PC-3 (cell line): ENCODE data around the gene ZNF41. TPM values are rescaled to one million over a fixed set of nuclear protein-coding genes. Genes with fewer than 3 reads are reported as not detected.

Experiments
- ATAC-seq: fragments of 200-7000 bp; cut with Tn5 transposase; 2 replicates; pipeline ENCODE4 v1.9.1; 2020; ENCODE audit warnings: mild to moderate bottlenecking, moderate library complexity
- BruUV-seq: library from RNA; stranded (reverse); fragments of 400-500 nt; replicated peaks from 2 replicates; lab custom pipeline; 2021; lab: Mats Ljungman, UMichigan
- CTCF ChIA-PET: fragments of 300-600 bp; sonication (Branson Sonifier 250); formaldehyde crosslinking; loops from one replicate; lab custom pipeline; 2022; ENCODE audit warnings: antibody characterized with exemption; lab: Charles Lee
- POLR2A ChIA-PET: fragments of 300-600 bp; sonication (Branson Sonifier 250); formaldehyde crosslinking; loops from one replicate; lab custom pipeline; 2022; ENCODE audit warnings: antibody characterized with exemption; ENCODE audit not compliant: unreplicated experiment; lab: Charles Lee
- DNase-seq: peaks from one replicate; pipeline ENCODE4 v3.0.0-alpha.2; 2015
- H2AFZ ChIP-seq: fragments of 300-600 bp; sonication (generic); 2 replicates; pipeline ENCODE4 v1.6.0; 2016; ENCODE audit warnings: antibody characterized with exemption, low read length
- H3F3A ChIP-seq: fragments of 300-600 bp; sonication (generic); one replicate; pipeline ENCODE4 v1.6.0; 2017; ENCODE audit warnings: antibody characterized with exemption, low read length, control low read depth, mild to moderate bottlenecking; ENCODE audit not compliant: unreplicated experiment
- H3K27ac ChIP-seq: fragments of 300-600 bp; sonication (generic); 2 replicates; pipeline ENCODE4 v1.5.1; 2016; ENCODE audit warnings: mild to moderate bottlenecking, low read length
- H3K27me3 ChIP-seq: fragments of 300-600 bp; sonication (generic); 2 replicates; pipeline ENCODE4 v1.6.1; 2016; ENCODE audit warnings: low read length, mixed read lengths
- H3K36me3 ChIP-seq: fragments of 300-600 bp; sonication (generic); 2 replicates; pipeline ENCODE4 v1.6.1; 2016; ENCODE audit warnings: low read depth, mixed run types, low read length, mixed read lengths
- H3K4me1 ChIP-seq: fragments of 300-600 bp; sonication (generic); 2 replicates; pipeline ENCODE4 v1.5.1; 2016; ENCODE audit warnings: low read length; ENCODE audit not compliant: insufficient read depth
- H3K4me2 ChIP-seq: fragments of 300-600 bp; sonication (generic); 2 replicates; pipeline ENCODE4 v1.6.0; 2016; ENCODE audit warnings: low read length
- H3K4me3 ChIP-seq: fragments of 300-600 bp; sonication (generic); 2 replicates; pipeline ENCODE4 v1.5.1; 2016; ENCODE audit warnings: mild to moderate bottlenecking, low read length, mixed read lengths
- H3K79me2 ChIP-seq: fragments of 300-600 bp; sonication (generic); 2 replicates; pipeline ENCODE4 v1.6.1; 2017; ENCODE audit warnings: low read length, mixed read lengths
- H3K9ac ChIP-seq: fragments of 300-600 bp; sonication (generic); 2 replicates; pipeline ENCODE4 v1.6.0; 2016; ENCODE audit warnings: mild to moderate bottlenecking, low read length
- H3K9me2 ChIP-seq: fragments of 300-600 bp; sonication (generic); replicated peaks from 2 replicates; pipeline ENCODE4 v1.6.1; 2016; ENCODE audit warnings: mixed run types, low read length, mixed read lengths
- H3K9me3 ChIP-seq: fragments of 300-600 bp; sonication (generic); 2 replicates; pipeline ENCODE4 v1.6.1; 2016; ENCODE audit warnings: low read length, mixed read lengths
- H4K20me1 ChIP-seq: fragments of 300-600 bp; sonication (generic); 2 replicates; pipeline ENCODE4 v1.6.1; 2016; ENCODE audit warnings: low read length, mixed read lengths
- EZH2 ChIP-seq: fragments of 300-600 bp; sonication (generic); IDR thresholded peaks from one replicate; pipeline ENCODE4 v1.6.1; 2017; ENCODE audit warnings: antibody characterized with exemption, mild to moderate bottlenecking, low read length; ENCODE audit not compliant: unreplicated experiment
- EZH2phosphoT487 ChIP-seq: fragments of 300-600 bp; sonication (generic); IDR thresholded peaks from 2 replicates; pipeline ENCODE4 v1.6.1; 2018; ENCODE audit warnings: mild to moderate bottlenecking, antibody characterized with exemption, low read length, borderline replicate concordance
- intact Hi-C: fragments of 100-400 bp; cut with micrococcal nuclease; formaldehyde crosslinking; loops from 2 replicates; pipeline ENCODE4 v1.9.0; 2023
- total RNA-seq: library from RNA; depleted of rRNA; stranded (reverse); fragments of >200 nt; gene quantifications from 2 replicates; pipeline ENCODE4 v1.2.3, GENCODE V29; 2014
- TF ChIP-seq, protein P1 (sequence below): fragments of 300-600 bp; sonication (generic); conservative IDR thresholded peaks from 2 replicates; pipeline ENCODE4 v1.5.1; 2017; ENCODE audit warnings: antibody characterized with exemption, low read depth, mild to moderate bottlenecking, low read length

ZNF41 gene
- total RNA-seq, 1 experiment from 2014 or later, result 11.3 TPM

DNA sequence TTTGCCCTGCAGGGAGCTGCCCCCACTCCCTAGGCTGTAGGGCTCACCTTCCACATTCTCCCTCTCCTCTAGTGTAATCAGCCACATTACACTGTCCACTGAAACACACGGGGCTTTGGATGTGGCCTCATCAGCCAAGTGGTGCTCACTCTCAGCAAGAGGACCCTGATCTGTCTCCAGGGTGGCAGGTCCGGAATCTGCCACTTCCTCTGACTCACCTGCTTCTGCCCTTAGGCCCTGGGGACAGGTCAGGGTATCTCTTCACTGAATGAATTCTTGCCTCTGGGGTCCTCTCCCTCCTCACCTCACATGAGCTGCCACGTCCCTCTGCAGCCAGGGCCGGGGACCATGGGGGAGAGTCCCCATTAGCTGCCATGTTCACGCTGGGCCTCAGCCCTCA is 15.9 kb downstream of the ZNF41 start:
- intact Hi-C loops, result no loop called here
- no peak overlapping the region for H3K4me3 ChIP-seq
- ChIA-PET CTCF (no interaction called here), POLR2A (no interaction called here)
- peaks cover 22% of the 10 kb centered on the region for H3K79me2 ChIP-seq
- TF ChIP-seq EZH2 (no peak), EZH2phosphoT487 (no peak)
- no peaks in the 10 kb centered on the region for H3K4me1 ChIP-seq
- no peaks in the 10 kb centered on the region for H3K9me3 ChIP-seq
- H3K4me2 ChIP-seq, result no peak overlapping the region
- ATAC-seq (peak; percentile 13; the same call in 1 of the 2 replicates), DNase-seq (no peak)
- no peaks in the 10 kb centered on the region for H3F3A ChIP-seq
- no TSS peak for BruUV-seq
- no peaks in the 10 kb centered on the region for H3K9me2 ChIP-seq
- H4K20me1 ChIP-seq, result no peaks in the 10 kb centered on the region
- no peak overlapping the region for H3K27ac ChIP-seq
- no peaks in the 10 kb centered on the region for H3K36me3 ChIP-seq
- no peaks in the 10 kb centered on the region for H3K27me3 ChIP-seq
- H3K9ac ChIP-seq, result no peak overlapping the region
- no peak overlapping the region for H2AFZ ChIP-seq

DNA sequence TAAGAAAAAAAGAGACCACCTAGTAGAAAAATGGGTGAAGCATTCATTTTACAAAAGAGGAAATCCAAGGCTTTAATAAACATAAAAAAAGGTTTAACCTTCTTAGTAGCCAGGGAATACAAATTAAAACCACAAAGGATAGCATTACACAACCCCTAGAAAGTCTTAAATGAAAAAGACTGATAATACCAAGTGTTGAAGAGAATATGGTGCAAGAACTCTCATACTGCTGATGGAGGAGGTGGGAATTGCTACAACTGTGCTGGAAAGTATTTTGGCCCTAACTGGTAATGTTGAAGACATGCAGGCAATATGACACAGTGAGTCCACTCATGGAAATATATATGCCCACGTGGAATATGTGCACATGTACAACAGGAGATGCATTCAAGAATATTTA is 22.5 kb downstream of the ZNF41 start:
- BruUV-seq, result no TSS peak
- intact Hi-C loops, result no loop called here
- H3F3A ChIP-seq, result no peaks in the 10 kb centered on the region
- H3K4me1 ChIP-seq, result no peaks in the 10 kb centered on the region
- H3K79me2 ChIP-seq, result no peaks in the 10 kb centered on the region
- no peaks in the 10 kb centered on the region for H4K20me1 ChIP-seq
- ChIA-PET POLR2A (no interaction called here), CTCF (no interaction called here)
- no peaks in the 10 kb centered on the region for H3K27me3 ChIP-seq
- H3K27ac ChIP-seq, result no peak overlapping the region
- H3K4me3 ChIP-seq, result no peak overlapping the region
- DNase-seq (no peak), ATAC-seq (no peak)
- peaks cover 8% of the 10 kb centered on the region for H3K36me3 ChIP-seq
- no peak overlapping the region for H2AFZ ChIP-seq
- no peaks in the 10 kb centered on the region for H3K9me3 ChIP-seq
- TF ChIP-seq EZH2 (no peak), EZH2phosphoT487 (no peak)
- TF ChIP-seq, protein P1, sequence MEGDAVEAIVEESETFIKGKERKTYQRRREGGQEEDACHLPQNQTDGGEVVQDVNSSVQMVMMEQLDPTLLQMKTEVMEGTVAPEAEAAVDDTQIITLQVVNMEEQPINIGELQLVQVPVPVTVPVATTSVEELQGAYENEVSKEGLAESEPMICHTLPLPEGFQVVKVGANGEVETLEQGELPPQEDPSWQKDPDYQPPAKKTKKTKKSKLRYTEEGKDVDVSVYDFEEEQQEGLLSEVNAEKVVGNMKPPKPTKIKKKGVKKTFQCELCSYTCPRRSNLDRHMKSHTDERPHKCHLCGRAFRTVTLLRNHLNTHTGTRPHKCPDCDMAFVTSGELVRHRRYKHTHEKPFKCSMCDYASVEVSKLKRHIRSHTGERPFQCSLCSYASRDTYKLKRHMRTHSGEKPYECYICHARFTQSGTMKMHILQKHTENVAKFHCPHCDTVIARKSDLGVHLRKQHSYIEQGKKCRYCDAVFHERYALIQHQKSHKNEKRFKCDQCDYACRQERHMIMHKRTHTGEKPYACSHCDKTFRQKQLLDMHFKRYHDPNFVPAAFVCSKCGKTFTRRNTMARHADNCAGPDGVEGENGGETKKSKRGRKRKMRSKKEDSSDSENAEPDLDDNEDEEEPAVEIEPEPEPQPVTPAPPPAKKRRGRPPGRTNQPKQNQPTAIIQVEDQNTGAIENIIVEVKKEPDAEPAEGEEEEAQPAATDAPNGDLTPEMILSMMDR, result no peak
- H3K9me2 ChIP-seq, result no peaks in the 10 kb centered on the region
- no peak overlapping the region for H3K4me2 ChIP-seq
- no peak overlapping the region for H3K9ac ChIP-seq

DNA sequence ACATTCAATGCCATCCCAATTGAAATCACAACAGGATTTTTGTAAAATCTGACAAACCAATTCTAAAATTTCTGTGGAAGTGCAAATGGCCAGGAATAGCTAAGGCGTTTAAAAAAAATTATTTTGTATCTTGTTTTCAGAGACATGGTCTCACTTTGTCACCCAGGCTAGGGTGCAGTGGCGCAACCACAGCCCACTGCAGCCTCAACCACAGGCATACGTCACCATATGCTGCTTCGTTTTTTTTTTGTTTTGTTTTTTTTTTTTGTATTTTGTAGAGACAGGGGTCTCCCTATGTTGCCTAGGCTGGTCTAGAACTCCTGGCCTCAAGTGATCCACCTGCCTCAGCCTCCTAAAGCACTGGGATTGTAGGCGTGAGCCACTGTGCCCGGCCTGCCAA is 24.5 kb downstream of the ZNF41 start:
- H3K9me3 ChIP-seq, result no peaks in the 10 kb centered on the region
- no peaks in the 10 kb centered on the region for H3K79me2 ChIP-seq
- CTCF ChIA-PET, result no interaction called here
- H3K27ac ChIP-seq, result no peak overlapping the region
- no peaks in the 10 kb centered on the region for H3F3A ChIP-seq
- POLR2A ChIA-PET, result no interaction called here
- BruUV-seq, result no TSS peak
- no peaks in the 10 kb centered on the region for H4K20me1 ChIP-seq
- TF ChIP-seq, protein P1, result no peak
- no peak for TF ChIP-seq EZH2phosphoT487
- no peak for TF ChIP-seq EZH2
- ATAC-seq (no peak), DNase-seq (no peak)
- H2AFZ ChIP-seq, result no peak overlapping the region
- intact Hi-C loops, result no loop called here
- no peaks in the 10 kb centered on the region for H3K27me3 ChIP-seq
- no peak overlapping the region for H3K4me3 ChIP-seq
- no peak overlapping the region for H3K4me2 ChIP-seq
- no peaks in the 10 kb centered on the region for H3K4me1 ChIP-seq
- no peak overlapping the region for H3K9ac ChIP-seq
- H3K36me3 ChIP-seq, result peaks cover 13% of the 10 kb centered on the region
- H3K9me2 ChIP-seq, result no peaks in the 10 kb centered on the region
